Esophagus muscularis mucosa (tissue), 4 donors: Measurements from ENCODE around the gene INPP5A. TPM values are rescaled to one million over a fixed set of nuclear protein-coding genes. Genes with fewer than 3 reads are reported as not detected.

Experiments
- DNase-seq: peaks from one replicate; pipeline ENCODE4 v3.0.0-alpha.2; 2017; ENCODE audit errors: extremely low spot score
- H3K27ac ChIP-seq, 4 donors: fragments of 200-600 bp; sonication (generic); replicated peaks in 1 of 4; 1 replicate in 3 of 4; 2 replicates in 1 of 4; pipeline ENCODE4 v1.5.1; 2016 to 2019; ENCODE audit warnings: mild to moderate bottlenecking in 1 of 4
- H3K27me3 ChIP-seq, 4 donors: fragments of 200-600 bp; sonication (generic); one replicate each; pipeline versions ENCODE4 v1.5.1 to v1.6.0; 2016 to 2019
- H3K36me3 ChIP-seq, 4 donors: fragments of 200-600 bp; sonication (generic); one replicate each; pipeline ENCODE4 v1.5.1; 2016 to 2019
- H3K4me1 ChIP-seq, 4 donors: fragments of 200-600 bp; sonication (generic); one replicate each; pipeline ENCODE4 v1.5.1; 2016 to 2019
- H3K4me3 ChIP-seq, 4 donors: fragments of 200-600 bp; sonication (generic); 1 replicate in 2 of 4; 2 replicates in 2 of 4; pipeline ENCODE4 v1.5.1; 2016 to 2019; ENCODE audit warnings: mild to moderate bottlenecking in 4 of 4, moderate library complexity in 1 of 4
- H3K9me3 ChIP-seq, 4 donors: fragments of 200-600 bp; sonication (generic); 1 replicate in 3 of 4; 2 replicates in 1 of 4; pipeline ENCODE4 v1.5.1; 2016 to 2019
- CTCF ChIP-seq, 3 experiments: fragments of 200-600 bp in 2 of 3; fragments of 450-650 bp in 1 of 3; sonication (generic) in 2 of 3; IDR thresholded peaks; one replicate each; pipeline ENCODE4 v1.5.1; 2017 to 2019; ENCODE audit warnings: antibody characterized with exemption in 3 of 3, mild to moderate bottlenecking in 2 of 3, moderate library complexity in 1 of 3
- EP300 ChIP-seq: sonication (generic); formaldehyde crosslinking; IDR thresholded peaks from one replicate; pipeline ENCODE4 v1.6.1; 2017; ENCODE audit warnings: antibody characterized with exemption
- POLR2A ChIP-seq: fragments of 450-650 bp; IDR thresholded peaks from one replicate; pipeline ENCODE4 v1.6.1; 2017; ENCODE audit warnings: antibody characterized with exemption, moderate library complexity, mild to moderate bottlenecking, low read depth
- POLR2AphosphoS5 ChIP-seq, 2 donors: sonication (generic); formaldehyde crosslinking; IDR thresholded peaks; one replicate each; pipeline ENCODE4 v1.6.1; 2017; ENCODE audit warnings: antibody characterized with exemption in 2 of 2
- WGBS: methylation state at CpG from one replicate; pipeline ENCODE4 v1.1.5; 2018; 5-methylcytosine and 5-hydroxymethylcytosine counted together
- intact Hi-C: fragments of 100-400 bp; cut with DNase I; formaldehyde crosslinking; loops from one replicate; pipeline ENCODE4 v1.15.1; 2023
- total RNA-seq, 4 donors: library from RNA; depleted of rRNA; stranded (reverse); fragments of >200 nt; gene quantifications; one replicate each; pipeline versions ENCODE4 v1.1.0 to v1.2.1, GENCODE V29; 2016

INPP5A gene
- total RNA-seq, 4 donors from 2014 or later: 234 to 301 (median 245) TPM

- intact Hi-C loops: no loop called here
- no peak for DNase-seq
- WGBS: 97% methylated on average over 56 of the region's 56 CpGs
Observed at GRCh38 chr10:132690821-132691610, 153.4 kb downstream of the INPP5A start.

GRCh38 chr10:132691711-132692153 is 154.1 kb downstream of the INPP5A start:
- Histone ChIP-seq H3K27ac (no peak overlapping the region), H3K4me1 (peaks cover 0 to 6% (median 0%) of the 10 kb centered on the region in 4 donors), H3K27me3 (no peaks in the 10 kb centered on the region), H3K4me3 (no peak overlapping the region), H3K9me3 (peaks cover 0 to 7% (median 0%) of the 10 kb centered on the region in 4 donors), H3K36me3 (peaks cover 5 to 30% (median 25%) of the 10 kb centered on the region in 4 donors)
- WGBS: 97% methylated on average over 48 of the region's 48 CpGs
- no peak for TF ChIP-seq POLR2A
- TF ChIP-seq EP300: no peak
- TF ChIP-seq CTCF (IDR thresholded peaks at IDR 0.05): no peak
- TF ChIP-seq POLR2AphosphoS5 (IDR thresholded peaks at IDR 0.05): no peak
- intact Hi-C loops: no loop called here
- DNase-seq: no peak

More at GRCh38 chr10:132690821-132691610, 153.4 kb downstream of the INPP5A start:
- Histone ChIP-seq H3K36me3 (peaks cover 5 to 26% (median 25%) of the 10 kb centered on the region in 4 donors), H3K27me3 (no peaks in the 10 kb centered on the region), H3K9me3 (peaks cover 0 to 7% (median 0%) of the 10 kb centered on the region in 4 donors), H3K4me1 (peaks cover 0 to 11% (median 4%) of the 10 kb centered on the region in 4 donors), H3K27ac (no peak overlapping the region), H3K4me3 (no peak overlapping the region)
- TF ChIP-seq EP300 (no peak), CTCF (IDR thresholded peaks at IDR 0.05) (no peak), POLR2AphosphoS5 (IDR thresholded peaks at IDR 0.05) (no peak), POLR2A (no peak)

- intact Hi-C loops: no loop called here
- Histone ChIP-seq H3K9me3 (peaks cover 0 to 7% (median 0%) of the 10 kb centered on the region in 4 donors), H3K27ac (no peak overlapping the region), H3K4me3 (no peak overlapping the region), H3K27me3 (no peaks in the 10 kb centered on the region), H3K4me1 (peaks cover 0 to 6% (median 0%) of the 10 kb centered on the region in 4 donors), H3K36me3 (peaks cover 5 to 35% (median 25%) of the 10 kb centered on the region in 4 donors)
- 67% methylated on average over 2 of the region's 2 CpGs for WGBS
- no peak for DNase-seq
- TF ChIP-seq POLR2A (no peak), EP300 (no peak), CTCF (IDR thresholded peaks at IDR 0.05) (no peak), POLR2AphosphoS5 (IDR thresholded peaks at IDR 0.05) (no peak)
Observed at GRCh38 chr10:132692311-132692710, 154.7 kb downstream of the INPP5A start.

- Histone ChIP-seq H3K27me3 (no peaks in the 10 kb centered on the region), H3K36me3 (peaks cover 12 to 49% (median 35%) of the 10 kb centered on the region in 4 donors), H3K4me3 (no peak overlapping the region), H3K27ac (no peak overlapping the region), H3K9me3 (peaks cover 0 to 7% (median 0%) of the 10 kb centered on the region in 4 donors), H3K4me1 (peaks cover 0 to 3% (median under 1%) of the 10 kb centered on the region in 4 donors)
- no peak for DNase-seq
- TF ChIP-seq CTCF (IDR thresholded peaks at IDR 0.05) (no peak), POLR2AphosphoS5 (IDR thresholded peaks at IDR 0.05) (no peak), EP300 (no peak), POLR2A (no peak)
- intact Hi-C loops: no loop called here
Observed at GRCh38 chr10:132693676-132694075, 156.1 kb downstream of the INPP5A start.
